DOHH2 (cell line): ENCODE measurements around the gene DUOXA1.

Experiments used
- H3F3A ChIP-seq: fragments of 200-600 bp; sonication (generic), shearing (Covaris generic); 2 replicates; pipeline ENCODE4 v1.6.0; 2016; ENCODE audit warnings: antibody characterized with exemption, mild to moderate bottlenecking; ENCODE audit not compliant: control insufficient read depth, insufficient read depth
- H3K27ac ChIP-seq: fragments of 200-600 bp; sonication (generic); 2 replicates; pipeline ENCODE4 v1.5.1; 2014; ENCODE audit warnings: low read depth, mild to moderate bottlenecking, low read length, moderate library complexity
- H3K27me3 ChIP-seq: fragments of 200-600 bp; sonication (generic); 2 replicates; pipeline ENCODE4 v1.6.1; 2014; ENCODE audit warnings: mild to moderate bottlenecking, low read length, mixed read lengths; ENCODE audit not compliant: control insufficient read depth
- H3K36me3 ChIP-seq: fragments of 200-600 bp; sonication (generic); 2 replicates; pipeline ENCODE4 v1.6.1; 2014; ENCODE audit warnings: mild to moderate bottlenecking, low read length, moderate library complexity, mixed read lengths; ENCODE audit not compliant: control insufficient read depth
- H3K4me1 ChIP-seq: fragments of 200-600 bp; sonication (generic); 2 replicates; pipeline ENCODE4 v1.6.1; 2014; ENCODE audit warnings: mild to moderate bottlenecking, low read length, mixed read lengths; ENCODE audit not compliant: control insufficient read depth
- H3K4me2 ChIP-seq: fragments of 200-600 bp; sonication (generic); 2 replicates; pipeline ENCODE4 v1.6.0; 2014; ENCODE audit warnings: mild to moderate bottlenecking, low read length, moderate library complexity
- H3K4me3 ChIP-seq: fragments of 200-600 bp; sonication (generic); 2 replicates; pipeline ENCODE4 v1.5.1; 2014; ENCODE audit warnings: mild to moderate bottlenecking, low read length, mixed read lengths
- H3K79me2 ChIP-seq: fragments of 200-600 bp; sonication (generic); 2 replicates; pipeline ENCODE4 v1.6.1; 2014; ENCODE audit warnings: mild to moderate bottlenecking, low read length, mixed read lengths; ENCODE audit not compliant: control insufficient read depth
- H3K9me2 ChIP-seq: fragments of 200-600 bp; sonication (generic); replicated peaks from 2 replicates; pipeline ENCODE4 v1.6.1; 2014; ENCODE audit warnings: mild to moderate bottlenecking, low read length, mixed read lengths; ENCODE audit not compliant: control insufficient read depth
- H3K9me3 ChIP-seq: fragments of 200-600 bp; sonication (generic); 2 replicates; pipeline ENCODE4 v1.6.1; 2014; ENCODE audit warnings: antibody characterized with exemption, low read length, mixed read lengths; ENCODE audit not compliant: control insufficient read depth, insufficient read depth
- H4K20me1 ChIP-seq: fragments of 200-600 bp; sonication (generic); 2 replicates; pipeline ENCODE4 v1.6.0; 2014; ENCODE audit warnings: low read depth, mild to moderate bottlenecking, antibody characterized with exemption, low read length, moderate library complexity; ENCODE audit not compliant: control insufficient read depth, insufficient read depth
- CTCF ChIP-seq: fragments of 200-600 bp; sonication (generic); IDR thresholded peaks from one replicate; pipeline ENCODE4 v1.5.1; 2014; ENCODE audit warnings: antibody characterized with exemption, mild to moderate bottlenecking, low read depth, low read length; ENCODE audit not compliant: poor library complexity, severe bottlenecking
- EZH2phosphoT487 ChIP-seq: fragments of 200-600 bp; sonication (generic); IDR thresholded peaks from 2 replicates; pipeline ENCODE4 v1.6.1; 2017; ENCODE audit warnings: borderline replicate concordance, mild to moderate bottlenecking, antibody characterized with exemption, low read length, moderate library complexity, mixed read lengths

DUOXA1 gene

GRCh38 chr15:45128971-45129639 is 574 bp downstream of the DUOXA1 start:
- Histone ChIP-seq H4K20me1 (no peaks in the 10 kb centered on the region), H3K4me3 (no peak overlapping the region), H3K27ac (no peak overlapping the region), H3K27me3 (peaks cover 18% of the 10 kb centered on the region), H3K4me2 (no peak overlapping the region), H3K4me1 (no peaks in the 10 kb centered on the region), H3K79me2 (no peaks in the 10 kb centered on the region), H3K36me3 (no peaks in the 10 kb centered on the region), H3K9me3 (no peaks in the 10 kb centered on the region), H3F3A (no peaks in the 10 kb centered on the region), H3K9me2 (no peaks in the 10 kb centered on the region)
- no peak for TF ChIP-seq CTCF
- TF ChIP-seq EZH2phosphoT487 = no peak

GRCh38 chr15:45126535-45127158 is 3.0 kb downstream of the DUOXA1 start:
- Histone ChIP-seq H3F3A (no peaks in the 10 kb centered on the region), H3K4me1 (no peaks in the 10 kb centered on the region), H3K9me2 (no peaks in the 10 kb centered on the region), H3K79me2 (no peaks in the 10 kb centered on the region), H3K27ac (no peak overlapping the region), H3K36me3 (no peaks in the 10 kb centered on the region), H3K27me3 (peaks cover 22% of the 10 kb centered on the region), H3K4me3 (no peak overlapping the region), H4K20me1 (no peaks in the 10 kb centered on the region), H3K9me3 (no peaks in the 10 kb centered on the region), H3K4me2 (no peak overlapping the region)
- peak; percentile 77 for TF ChIP-seq CTCF
- TF ChIP-seq EZH2phosphoT487 = no peak

- TF ChIP-seq EZH2phosphoT487 (no peak), CTCF (no peak)
- Histone ChIP-seq H3K27me3 (peaks cover 19% of the 10 kb centered on the region), H3K79me2 (no peaks in the 10 kb centered on the region), H4K20me1 (no peaks in the 10 kb centered on the region), H3K4me2 (no peak overlapping the region), H3K4me3 (no peak overlapping the region), H3K9me3 (no peaks in the 10 kb centered on the region), H3K27ac (no peak overlapping the region), H3F3A (no peaks in the 10 kb centered on the region), H3K4me1 (no peaks in the 10 kb centered on the region), H3K36me3 (no peaks in the 10 kb centered on the region), H3K9me2 (no peaks in the 10 kb centered on the region)
Observed at GRCh38 chr15:45123397-45123796, 6.3 kb downstream of the DUOXA1 start.
